A549 treated with CORT108297 at 1 μM for 4 hours (cell line): ENCODE data around the gene CFAP52. TPM values are rescaled to one million over a fixed set of nuclear protein-coding genes. Genes with fewer than 3 reads are reported as not detected.

Experiments used
- total RNA-seq: library from RNA; stranded (reverse); fragments of 200-300 nt; extraction: Qiagen RNA extraction; gene quantifications from 5 replicates; pipeline ENCODE4 v1.2.3, GENCODE V29; 2022

Gene CFAP52, protein sequence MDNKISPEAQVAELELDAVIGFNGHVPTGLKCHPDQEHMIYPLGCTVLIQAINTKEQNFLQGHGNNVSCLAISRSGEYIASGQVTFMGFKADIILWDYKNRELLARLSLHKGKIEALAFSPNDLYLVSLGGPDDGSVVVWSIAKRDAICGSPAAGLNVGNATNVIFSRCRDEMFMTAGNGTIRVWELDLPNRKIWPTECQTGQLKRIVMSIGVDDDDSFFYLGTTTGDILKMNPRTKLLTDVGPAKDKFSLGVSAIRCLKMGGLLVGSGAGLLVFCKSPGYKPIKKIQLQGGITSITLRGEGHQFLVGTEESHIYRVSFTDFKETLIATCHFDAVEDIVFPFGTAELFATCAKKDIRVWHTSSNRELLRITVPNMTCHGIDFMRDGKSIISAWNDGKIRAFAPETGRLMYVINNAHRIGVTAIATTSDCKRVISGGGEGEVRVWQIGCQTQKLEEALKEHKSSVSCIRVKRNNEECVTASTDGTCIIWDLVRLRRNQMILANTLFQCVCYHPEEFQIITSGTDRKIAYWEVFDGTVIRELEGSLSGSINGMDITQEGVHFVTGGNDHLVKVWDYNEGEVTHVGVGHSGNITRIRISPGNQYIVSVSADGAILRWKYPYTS
- 0.12 TPM in 1 of 5 replicates, not detected in the others for total RNA-seq

DNA sequence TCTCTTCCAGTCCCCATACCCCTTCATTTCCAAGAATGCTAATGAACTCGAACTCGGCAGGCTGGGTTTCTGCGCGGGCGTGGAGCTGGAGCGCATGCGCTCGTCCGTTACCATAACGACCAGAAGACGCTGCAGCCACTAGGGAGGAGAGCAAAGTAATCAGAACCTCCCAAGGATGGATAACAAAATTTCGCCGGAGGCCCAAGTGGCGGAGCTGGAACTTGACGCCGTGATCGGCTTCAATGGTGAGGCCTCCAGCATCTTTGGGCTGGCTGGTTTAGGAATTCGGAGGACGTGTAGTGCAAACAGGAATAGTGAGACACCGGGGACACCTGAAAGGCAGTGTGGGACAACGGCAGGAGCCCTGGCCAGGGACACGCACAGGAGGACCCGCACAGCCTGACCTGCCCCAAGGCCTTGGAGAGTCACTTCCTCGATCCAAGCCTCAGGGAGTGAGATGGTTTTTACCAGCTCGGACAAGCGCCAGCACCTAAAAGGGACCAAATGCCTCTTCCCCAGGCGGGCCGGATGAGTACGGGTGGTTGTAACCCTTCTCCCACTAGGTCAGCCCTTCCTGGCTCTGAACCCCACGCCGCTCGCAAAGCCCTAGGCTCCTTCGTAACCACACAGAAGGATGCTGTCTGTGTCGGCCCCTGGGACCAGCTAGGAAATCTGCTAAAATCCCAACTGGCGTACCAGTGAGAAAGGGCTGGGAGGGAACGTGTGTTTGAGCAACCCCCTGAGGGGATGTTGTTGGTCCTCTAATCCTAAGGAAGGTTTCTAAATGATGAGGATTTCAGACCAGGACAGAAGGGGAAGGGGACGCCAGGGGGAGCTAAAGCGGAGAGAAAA, at the start of gene CFAP52:
Gene CFAP52, plus strand, starts transcription at position 122 of the 852 bp plus-strand sequence. Its CDS starts 54 bp downstream, at position 176.

DNA sequence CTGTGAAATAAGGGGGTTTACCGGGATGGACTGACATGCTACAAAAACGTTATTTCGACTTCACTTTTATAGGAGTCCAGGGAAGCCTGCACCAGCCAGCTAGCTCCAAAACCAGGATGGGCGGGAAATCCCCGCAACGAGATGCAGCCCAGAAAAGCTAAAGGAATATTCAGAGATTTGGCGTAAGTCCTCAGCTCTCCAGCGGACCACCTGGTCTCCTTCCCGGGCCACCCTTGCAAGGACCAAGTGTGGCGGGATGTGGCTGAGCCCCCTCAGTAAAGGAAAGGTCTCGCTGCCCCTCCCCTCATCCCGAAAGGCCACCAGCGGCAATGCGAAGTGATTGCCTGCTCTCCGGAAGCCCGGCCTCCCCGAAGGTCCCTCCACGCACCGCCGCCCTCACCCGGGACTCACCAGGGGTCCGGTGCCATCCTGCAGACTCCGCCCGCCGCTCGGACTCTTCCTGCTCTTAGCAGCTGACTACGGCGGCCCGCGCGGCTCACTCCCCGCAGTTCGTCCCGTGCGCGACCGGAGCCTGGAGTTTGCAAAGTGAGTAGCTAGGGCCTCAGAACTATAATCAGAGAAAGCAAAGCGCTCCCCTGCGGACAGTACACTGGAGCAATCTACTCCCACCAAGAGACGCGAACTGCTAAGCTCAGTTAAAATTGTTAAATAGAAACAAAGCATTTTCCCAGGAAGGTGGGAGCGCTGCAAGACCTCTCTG, 901 bp upstream of the CFAP52 start, which contains the start of gene STX8:
Gene STX8, minus strand, starts transcription at position 440 of the 721 bp plus-strand sequence. Its CDS starts 12 bp downstream, at position 428.

DNA sequence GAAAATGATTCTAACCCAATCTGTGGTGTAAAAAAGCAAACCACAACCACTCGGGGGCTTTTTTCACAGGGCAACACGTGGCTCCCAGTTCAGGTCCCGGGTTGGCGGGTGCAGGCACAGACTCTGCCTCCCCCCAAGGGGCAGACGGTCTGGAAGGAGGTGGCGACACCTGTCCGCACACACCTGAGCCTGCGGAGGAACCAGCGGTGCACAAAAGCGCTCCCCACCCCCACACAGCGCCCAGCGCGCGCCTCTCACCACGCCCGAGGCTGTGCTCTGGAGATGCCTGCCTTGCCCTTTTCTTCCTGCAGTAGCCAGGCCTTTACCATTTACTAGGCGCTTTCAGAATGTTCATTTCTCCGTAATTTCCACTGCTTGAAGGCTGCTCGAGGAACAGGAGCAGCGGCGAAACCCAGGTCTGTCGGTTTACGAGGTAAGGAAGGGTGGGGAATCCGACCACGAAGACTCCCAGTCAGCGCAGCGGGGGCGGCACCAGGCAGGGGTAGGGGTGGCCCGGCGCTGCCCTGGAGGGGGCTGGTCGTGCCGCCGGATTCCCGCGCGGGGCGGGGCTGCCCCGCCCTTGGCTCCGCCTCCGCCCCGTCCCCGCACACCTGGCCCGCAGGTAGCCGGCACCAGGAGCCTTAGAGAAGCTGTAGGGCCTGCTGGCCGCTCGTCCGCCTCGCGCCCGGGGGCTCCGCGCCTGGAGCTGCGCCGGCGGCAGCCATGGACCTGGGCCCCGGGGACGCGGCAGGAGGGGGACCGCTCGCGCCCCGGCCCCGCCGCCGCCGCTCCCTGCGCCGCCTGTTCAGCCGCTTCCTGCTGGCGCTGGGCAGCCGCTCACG, 68.7 kb downstream of the CFAP52 start, which contains the start of gene USP43:
Gene USP43, plus strand, starts transcription at position 608 of the 842 bp plus-strand sequence. Its CDS starts 116 bp downstream, at position 724.

Other genes with a start within 250 kb of the CFAP52 start
- gene STX8, start 822 bp upstream of the CFAP52 start, total RNA-seq: 56.1 to 81.5 TPM (median 59.7 TPM) in 5 replicates
- 4.1 to 5.4 TPM (median 4.5 TPM) in 5 replicates for gene USP43, start 68.9 kb downstream of the CFAP52 start, total RNA-seq
- gene DHRS7C, start 214.9 kb downstream of the CFAP52 start, total RNA-seq: not detected in 5 replicates
- gene GSG1L2, start 245.4 kb downstream of the CFAP52 start, total RNA-seq: not detected in 5 replicates
- gene GLP2R, start 249.3 kb downstream of the CFAP52 start, total RNA-seq: 7.2 to 12.5 TPM (median 10.4 TPM) in 5 replicates